Activated CD8-positive, alpha-beta memory T cell treated with anti-CD3 and anti-CD28 coated beads, Interleukin-2, amount 50 U/mL, for 4 hours (primary cell): Measurements from ENCODE around the gene DNAH11.

Source experiments
- DNase-seq: peaks from one replicate; pipeline ENCODE4 v3.0.0-alpha.2; 2020

The DNAH11 gene

DNA sequence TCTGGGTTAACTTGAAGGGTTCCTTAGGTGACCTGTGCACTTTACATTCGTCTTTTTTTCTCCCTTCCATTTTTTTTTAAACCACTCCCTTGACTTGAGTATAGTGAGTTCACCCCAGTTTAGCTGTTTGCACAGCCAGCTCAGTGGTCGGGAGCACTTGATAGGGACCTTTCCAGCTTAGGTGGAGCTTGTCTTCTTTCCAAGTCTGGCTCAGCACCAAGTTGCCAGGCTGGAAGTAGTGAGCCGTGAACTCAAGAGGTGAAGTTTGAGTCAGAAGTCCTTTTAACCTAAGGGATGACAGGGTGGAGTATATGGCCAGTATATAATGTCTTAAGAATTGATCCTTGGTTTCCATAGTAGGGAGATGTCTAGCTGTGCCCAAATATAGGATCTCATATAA is 7.2 kb downstream of the DNAH11 start:
- DNase-seq: no peak

DNA sequence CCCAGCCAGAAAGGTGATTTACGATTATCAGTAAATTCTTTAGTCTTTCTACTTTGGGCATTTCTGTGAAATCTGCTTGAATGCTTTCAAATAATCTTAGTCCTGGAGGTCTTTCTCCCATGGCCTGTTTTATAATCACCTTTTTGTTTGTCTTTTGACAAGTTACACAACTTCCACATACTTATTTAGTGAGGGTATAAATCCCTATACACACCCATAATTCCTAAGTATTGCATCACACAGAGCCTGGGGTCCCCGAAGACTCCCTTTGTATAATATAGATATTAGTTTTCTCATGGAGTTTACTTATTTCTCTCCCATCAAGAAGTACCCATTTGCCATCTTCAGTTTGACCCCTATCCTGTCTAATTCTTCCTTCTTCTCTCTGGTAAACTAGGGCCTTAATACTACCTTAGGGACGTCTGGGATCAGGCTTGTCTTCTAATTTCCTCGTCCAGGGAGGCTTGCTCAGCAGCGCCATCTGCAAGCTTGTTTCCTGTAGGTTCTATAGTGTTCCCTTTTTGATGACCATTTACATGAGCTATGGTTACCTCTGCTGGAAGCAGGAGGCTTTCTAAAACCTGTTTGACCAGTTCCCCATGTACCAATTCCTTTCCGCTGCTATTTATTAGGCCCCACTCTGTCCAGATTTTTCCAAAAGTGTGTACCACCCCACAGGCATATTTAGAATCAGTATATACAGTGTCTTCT is 8.1 kb downstream of the DNAH11 start:
- DNase-seq: no peak

DNA sequence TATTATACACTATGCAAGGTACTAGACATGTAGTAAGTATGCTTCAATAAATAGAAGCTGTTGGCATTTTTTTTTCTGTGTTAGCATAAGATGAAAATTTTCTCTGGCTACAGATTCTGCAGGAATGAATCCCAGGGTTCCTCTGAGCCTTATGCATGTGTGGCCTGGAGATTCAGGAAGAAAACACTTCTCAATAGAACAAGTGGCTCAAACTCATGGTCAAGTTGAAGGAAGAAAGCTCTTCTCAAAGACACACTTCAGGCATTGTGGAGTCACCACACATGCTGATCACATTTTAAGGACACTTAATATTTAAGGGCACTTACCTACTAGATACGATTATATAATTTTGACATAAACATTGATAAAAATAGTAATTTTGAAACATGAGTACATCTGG is 19.5 kb downstream of the DNAH11 start:
- DNase-seq: no peak

DNA sequence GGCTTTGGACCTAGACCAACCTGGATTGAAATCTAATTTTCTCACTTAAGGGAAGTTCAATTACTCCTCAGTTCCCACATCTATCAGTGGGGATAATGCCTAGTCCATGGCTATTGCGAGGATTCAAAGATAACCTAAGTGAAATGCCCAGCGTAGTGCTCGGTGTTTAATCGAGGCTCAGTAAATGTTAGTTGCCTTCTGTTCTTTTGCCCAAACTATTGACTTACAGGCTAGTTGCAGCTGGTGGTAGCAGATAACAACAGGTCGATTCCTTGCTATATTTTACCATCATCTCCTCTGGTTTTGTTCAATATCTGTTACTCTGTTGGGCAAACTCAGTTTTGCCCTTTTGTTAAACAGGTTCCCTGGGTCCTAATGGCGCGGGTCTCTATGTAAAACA is 22.8 kb downstream of the DNAH11 start:
- no peak for DNase-seq

DNA sequence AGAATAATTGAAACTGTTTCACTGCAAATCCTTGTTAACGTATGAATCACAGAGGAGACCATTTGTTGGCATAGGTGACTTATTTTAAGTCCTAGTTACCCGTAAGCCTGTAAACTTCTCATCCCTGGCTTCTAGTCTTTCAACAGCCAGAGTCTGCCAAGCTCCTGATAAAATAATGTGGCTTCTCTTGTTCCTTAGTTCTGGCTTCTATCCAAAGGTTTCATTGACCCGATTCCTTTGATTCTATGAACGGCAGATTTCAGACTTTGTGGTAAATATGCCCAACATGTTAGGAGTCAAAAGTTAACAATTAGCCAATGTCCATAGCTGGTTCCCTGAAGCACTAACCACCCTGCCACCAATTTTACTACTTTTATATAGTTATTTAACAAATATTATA is 23.3 kb downstream of the DNAH11 start:
- no peak for DNase-seq

DNA sequence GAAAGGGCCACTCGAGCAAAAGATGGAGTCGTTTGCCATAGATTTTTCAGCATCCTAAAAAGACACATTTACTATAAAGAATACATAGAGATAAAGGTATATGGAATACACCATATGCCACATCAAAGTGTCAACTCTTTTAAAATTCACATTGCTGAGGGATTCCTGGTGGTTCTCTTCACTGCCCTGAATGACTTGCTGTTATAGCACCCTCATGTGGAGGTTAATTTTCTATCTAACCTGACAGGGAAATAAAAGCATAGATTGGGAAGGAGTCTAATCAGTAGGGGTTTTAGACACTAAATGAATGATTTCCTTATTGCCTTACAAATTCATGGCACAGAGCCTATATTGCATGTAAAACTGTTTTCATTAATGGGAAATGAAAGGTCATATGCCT is 25.9 kb downstream of the DNAH11 start:
- DNase-seq: no peak

DNA sequence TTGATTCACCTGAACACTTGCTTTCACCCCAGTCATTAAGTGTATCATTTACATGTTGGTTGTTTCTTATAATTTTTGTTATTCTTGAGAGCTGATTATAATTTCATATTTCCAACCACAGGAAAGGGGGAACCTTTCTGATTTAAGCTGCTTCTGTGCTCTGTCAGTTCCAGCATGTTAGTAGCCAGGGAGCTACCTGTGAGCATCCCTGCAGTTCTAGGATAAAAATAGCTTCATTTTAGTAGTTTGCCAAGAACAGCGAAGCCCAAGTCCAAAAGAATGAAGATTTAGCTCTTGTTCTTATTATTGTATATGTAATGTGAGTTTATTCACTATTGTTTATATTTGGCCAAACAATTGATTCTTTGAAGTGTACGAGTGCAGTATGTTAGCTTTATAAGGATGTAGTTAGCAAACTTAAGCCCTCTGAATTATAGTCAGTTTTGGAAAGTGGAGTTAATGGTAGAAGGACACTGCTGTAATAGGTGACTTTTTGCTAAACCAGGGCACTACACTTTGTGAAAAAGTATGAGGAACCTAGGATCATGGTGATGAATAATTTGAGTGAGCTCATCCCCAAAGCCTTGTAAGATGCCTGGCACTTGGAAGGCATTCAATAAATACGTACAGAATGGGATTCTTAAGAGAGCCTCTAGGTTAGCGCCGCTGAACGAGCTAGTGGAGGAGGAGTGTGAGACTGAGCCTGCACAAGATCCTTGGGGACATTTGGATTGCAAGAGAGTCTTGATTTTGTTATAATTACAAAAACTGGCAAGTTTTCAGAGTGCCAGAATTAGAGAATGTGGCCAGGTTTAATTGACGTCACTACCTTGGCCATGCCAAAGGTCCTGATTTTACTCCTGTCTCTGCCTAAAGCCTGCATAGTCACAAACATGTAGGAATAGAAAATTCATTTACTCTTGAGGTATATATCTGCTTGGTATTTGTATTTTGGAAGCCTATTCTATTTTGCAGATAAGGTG is 29.8 kb downstream of the DNAH11 start:
- DNase-seq: no peak

DNA sequence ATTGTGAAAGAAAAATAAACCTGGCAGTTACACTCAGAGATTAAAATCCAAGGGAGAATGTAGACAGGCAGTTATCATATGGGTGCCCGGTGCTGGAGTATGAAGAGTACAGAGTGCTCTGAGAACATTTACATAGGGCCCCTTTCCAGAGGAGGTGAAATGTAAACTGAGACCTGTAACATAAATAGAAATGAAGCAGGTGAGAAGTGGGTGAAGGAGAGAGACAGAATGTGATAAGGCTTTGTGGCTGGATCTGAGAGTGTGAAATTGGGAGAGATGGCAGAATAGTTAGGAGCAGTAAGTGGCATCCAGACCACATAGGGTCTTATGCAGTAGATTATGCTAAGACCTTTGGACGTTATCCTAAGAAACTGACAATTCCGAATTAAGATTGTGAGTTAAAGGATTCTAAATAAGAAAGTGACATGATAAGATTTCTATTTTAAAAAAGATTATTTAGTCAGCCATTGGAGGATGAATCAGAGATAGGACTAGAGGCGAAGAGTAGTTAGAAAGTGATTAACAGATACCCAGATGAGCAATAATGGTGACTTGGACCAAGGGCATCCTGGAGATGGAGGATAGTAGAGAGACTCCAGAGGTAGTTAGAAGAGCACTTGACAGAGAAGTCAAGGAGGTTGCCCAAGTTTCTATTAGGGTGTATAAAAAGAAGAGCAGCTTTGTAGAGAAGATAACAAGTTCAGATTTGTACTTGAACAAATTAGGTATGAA is 36.7 kb downstream of the DNAH11 start:
- DNase-seq: no peak

DNA sequence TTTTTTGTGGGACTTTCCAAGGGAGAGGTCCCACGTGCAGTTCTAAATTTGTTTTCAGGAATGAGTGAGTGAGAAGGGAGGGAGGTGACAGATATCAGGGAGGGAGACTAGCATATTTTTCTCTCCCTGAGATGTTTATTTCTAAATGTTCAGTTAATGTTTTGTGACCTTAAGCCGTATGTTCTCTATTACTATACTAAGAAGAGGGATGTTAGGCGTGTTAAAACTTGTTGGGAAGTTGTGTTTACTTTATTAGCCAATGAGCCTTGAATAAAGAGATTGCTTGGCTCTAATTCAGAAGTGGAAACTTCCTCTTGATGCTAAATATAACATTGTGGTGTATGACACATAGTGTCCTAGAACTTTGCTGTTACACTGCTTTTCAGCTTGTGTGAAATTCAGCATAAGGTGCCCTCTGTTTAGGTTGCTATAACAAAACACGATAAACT is 37.3 kb downstream of the DNAH11 start:
- DNase-seq: no peak

DNA sequence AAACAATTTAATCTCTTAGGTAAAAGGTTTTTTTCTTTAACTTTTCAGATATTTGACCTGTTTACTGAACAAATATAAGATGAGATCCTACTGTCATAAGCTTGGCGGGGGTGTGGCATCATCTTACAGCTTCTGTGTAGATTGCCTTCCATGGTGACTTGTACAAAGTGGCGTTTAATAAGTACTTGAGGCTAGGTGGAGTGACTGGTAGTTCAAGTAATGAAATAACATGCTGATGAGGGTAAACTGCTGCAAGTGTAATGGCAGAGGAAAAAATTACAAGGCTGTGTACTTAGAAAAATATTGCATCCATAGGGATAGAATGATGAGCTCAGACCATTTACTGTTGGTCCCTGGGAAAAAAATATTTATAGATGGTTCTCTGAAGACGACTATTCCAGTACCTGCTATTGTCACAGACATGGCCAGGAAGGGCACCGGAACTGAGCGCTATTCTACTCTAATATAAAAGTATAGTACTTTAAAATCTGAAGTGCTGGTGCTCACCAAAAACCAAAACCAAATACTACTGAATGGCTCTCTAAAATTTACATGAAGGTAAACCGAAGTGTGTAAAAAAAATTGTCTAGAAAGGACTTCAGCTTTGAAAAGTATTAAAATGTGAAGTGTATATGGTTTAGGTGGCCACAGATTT is 42.4 kb downstream of the DNAH11 start:
- DNase-seq: no peak

DNA sequence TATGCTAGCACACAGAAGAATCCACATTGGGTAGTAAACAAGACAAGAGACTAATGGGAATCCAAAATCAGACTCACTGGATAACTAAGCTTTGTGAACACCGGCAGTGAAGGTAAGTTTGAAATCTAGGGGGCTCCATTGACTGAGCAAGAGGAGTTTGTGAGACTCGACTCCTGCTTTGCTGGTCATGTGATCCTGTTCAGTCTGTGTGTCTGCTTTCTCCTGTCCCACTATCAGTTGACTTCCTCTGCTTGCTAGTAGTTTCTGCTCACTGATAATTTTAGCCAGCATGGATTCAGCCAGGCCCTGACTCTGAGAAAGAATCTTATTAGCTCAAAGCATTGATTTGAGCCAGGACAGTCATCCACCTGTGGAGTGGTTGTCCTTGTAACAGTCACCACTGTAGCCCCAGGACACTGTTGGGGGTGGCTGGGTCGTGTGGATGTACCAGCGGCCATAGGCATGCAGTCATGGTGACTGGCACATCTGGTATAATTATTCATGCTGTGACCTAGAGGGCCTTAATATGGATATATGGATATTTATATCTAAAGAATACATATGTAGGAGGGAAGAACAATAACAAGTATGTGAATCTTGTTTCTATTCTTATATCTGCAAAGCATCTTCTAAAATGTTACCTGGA is 44.4 kb downstream of the DNAH11 start:
- DNase-seq: no peak

DNA sequence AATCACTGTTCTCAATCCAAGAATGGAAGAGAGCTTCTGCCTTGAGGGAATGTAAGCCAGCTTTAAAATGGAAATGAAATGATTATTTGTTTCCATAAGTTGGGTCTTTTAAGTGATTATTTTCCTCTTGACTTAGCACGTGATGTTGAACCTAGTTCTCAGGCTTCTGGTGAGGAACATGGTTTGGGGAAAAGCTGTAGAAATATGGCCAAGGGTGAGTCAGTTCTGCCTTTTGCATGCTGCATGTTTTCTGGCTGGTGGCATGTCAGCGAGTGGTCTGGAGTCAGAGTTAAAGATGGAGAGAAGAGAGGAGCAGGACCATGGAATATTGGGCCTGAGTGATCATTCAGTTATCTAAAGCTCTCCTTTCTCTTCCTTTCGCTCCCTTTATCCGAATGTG is 54.0 kb downstream of the DNAH11 start:
- DNase-seq: no peak

DNA sequence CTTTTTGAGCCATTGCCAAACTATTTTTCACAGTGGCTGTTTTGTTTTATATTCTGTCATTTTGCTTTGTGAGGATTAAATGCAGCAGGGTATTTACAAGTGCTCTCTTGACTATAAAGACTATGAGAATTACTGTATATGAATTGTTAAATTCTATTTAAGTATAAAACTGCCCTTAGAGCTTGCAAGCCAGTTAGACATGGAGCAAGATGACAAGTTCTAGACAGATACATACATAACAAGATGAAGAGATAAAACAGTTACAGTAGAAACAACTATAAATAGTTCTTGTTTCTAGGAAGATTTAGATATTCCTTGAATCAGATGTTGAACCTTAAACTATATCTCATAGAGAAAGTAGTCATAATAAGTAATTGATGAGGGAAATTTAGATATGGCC is 60.6 kb downstream of the DNAH11 start:
- DNase-seq: no peak

DNA sequence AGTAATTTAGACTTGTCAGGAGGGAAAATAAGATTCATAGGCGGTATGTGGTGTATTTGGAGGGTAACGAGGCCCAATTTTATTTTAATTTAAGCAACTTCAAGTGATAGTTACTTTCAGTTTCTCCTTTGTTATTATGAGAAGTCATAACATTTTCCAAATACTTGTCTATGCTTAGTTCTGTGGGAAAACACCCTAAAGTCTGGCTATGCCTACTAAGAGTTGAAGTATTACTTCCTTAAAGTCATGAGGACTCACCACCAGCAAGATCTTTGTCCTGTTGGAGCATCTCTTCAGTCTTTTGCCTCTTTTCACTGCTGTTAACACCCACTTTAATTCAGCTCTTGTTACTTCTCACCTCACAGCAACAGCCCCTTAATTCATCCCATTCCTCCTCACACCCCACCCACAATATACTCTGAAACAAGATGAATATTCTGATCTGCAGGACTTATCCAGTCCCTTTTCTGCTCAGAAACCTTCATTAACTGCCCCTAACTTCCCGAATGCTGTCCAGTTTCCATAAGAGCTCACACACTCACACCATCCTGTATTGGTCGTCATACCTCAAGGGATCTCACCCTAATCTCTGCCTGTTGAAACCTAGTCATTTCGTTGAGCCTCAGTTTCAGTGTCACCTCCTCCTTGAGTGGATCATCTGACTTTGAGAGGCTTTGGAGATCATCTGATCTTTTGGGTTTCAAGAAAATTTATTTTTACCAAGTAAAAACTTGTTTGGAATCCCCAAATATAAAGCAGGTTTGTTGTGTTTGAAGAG is 61.3 kb downstream of the DNAH11 start:
- DNase-seq: no peak

DNA sequence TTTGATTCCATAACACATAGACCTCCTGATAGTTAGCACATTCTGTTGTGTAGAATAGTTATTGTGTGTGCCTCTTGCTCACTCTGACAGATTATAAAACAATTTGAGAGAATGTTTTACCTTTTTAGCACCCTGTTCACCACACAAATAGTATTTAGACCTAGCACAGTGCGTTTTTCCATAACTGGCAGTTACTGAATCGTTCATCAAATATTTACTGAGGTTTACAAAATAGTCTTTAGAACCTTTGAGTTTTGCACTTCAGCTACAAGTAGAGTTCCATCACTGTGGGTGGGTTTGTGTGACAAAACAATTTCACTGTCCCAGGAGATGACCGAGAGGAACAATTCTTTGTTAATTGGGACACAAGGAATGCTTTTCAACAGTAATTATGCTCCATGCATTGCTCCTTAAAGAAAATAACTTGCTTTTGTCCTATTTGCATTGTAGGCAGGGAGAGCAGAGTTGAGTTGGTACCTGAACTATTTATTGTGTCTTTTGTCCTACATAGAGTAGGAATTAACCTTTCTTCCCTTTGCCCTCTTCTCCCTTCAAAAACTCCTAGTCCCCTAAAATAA is 62.3 kb downstream of the DNAH11 start:
- DNase-seq: no peak

DNA sequence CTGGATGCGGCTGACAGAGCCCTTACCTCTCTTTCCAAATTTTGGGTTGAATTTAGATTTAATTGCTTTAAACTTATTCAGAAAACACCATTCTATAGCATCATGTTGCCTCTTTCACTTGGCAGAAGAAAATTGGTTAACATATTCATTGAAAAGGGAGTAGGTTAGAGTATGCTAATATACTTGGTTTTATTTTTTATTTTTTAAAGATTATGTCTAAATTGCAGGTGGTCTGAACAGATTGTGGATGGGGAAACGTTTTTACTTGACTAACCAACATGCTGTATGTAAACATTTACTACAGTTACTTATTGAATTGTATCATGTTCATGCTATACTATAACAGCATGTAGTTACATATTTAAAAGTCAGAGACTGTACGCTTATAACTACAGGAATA is 65.6 kb downstream of the DNAH11 start:
- DNase-seq: no peak

DNA sequence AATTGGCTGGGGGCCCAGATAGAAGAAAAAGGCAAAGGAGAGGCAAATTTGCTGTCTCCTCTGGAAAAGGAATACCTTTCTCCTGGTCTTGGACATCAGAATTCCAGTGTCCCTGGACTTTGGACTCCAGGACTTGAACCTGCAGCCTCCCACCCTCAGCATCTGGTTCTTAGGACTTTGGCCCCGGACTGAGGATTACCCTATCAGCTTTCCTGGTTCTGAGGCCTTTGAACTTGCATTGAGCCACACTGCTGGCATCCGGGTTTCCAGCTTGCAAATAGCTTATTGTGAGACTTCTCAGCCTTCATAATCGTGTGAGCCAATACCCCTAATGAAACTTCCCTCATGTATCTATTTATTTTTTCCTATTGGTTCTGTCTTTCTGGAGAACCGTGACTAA is 68.3 kb downstream of the DNAH11 start:
- DNase-seq: no peak

DNA sequence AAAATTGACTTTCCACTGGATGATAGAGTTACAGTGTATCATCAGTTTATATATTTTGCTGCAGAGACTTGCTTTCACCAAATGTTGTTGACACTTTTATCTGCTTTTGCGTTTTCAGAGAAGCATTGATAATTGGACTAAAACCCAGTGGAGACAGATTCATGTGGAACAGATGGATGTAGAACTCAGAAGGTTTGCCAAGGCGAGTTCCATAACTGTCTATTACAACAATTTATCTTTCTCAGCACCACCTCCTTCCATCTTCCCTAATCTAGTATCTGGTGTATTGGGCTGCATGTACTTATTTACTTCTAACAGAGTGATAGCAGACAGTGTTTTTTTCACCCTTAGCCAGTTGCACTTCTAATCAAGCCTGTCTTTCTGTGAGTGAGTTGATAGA is 73.3 kb downstream of the DNAH11 start:
- no peak for DNase-seq

DNA sequence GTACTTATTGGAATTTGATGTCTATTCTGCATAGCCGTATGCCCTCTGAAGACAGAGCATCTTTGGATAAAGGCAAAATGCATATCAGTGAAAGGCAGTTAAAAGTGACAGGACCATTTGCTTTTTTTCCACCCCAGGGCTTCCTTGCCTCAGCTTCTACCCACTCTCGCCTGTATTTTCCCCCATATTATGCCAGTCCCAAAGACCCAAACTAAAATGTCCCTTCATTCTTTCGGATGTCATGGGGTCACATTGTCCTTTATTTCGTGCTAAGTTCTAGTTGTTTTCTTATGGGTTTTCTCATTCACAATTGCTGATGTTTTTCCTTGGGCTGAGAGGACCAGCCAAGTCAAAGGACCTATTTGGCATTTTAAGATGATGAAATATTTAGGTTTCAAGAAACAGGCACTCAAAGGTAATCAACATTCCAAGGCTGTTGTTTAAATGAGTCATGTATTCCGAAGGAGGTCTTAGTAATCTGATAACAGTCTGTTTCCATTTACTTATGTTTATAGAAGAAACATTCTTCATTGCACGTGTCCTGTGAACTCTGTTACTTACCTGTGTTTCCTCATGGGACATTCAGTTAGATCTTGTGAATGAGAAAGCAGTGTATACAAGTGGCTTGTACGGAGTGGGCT is 74.1 kb downstream of the DNAH11 start:
- no peak for DNase-seq

DNA sequence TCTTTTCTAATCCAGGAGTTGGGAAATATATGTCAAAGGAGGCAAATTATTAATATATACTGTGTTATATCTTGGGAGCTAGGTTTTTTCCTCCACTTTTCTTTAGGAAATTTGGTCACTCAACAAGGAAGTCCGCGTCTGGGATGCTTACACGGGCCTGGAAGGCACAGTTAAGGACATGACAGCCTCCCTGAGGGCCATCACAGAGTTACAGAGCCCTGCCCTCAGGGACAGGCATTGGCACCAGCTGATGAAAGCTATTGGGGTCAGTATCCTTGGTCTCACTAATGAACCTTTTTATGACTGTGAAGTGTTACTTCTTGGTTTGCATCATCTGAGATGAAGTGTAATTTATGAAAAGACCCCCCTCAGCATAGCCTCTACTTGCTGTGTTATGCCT is 74.7 kb downstream of the DNAH11 start:
- DNase-seq: no peak

DNA sequence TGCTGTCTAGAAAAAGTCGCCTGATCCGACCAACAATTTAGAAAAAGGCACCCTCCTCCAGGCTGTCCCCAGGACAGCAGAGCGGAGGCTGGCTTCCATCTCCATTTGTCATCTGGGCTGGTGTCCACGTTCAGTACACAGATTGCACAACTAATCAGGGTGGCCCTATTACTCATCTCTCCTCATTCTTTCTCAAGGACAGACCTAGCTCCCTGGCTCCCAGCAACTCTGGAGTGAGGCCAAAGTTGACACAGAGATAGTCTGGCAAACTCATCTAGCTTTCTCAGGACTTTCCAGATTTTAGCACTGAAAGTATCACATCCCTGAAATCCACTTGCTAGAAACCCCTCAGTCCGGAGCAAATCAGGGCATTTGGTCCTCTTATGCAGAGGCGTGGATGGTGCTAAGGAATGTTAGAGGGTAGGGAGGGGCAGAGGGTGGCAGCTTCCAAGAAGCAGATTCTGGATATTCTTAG is 75.1 kb downstream of the DNAH11 start:
- DNase-seq: no peak
